Body of pancreas (tissue), 4 donors: ENCODE data around the gene TLDC2. TPM values are rescaled to one million over a fixed set of nuclear protein-coding genes. Genes with fewer than 3 reads are reported as not detected.
A peak's percentile ranks its signal among the peaks of the same experiment; 100 is the strongest.

Experiments
- ATAC-seq: fragments of 150-250 bp; one replicate; pipeline ENCODE4 v1.9.1; 2016
- DNase-seq, 4 donors: peaks; one replicate each; pipeline ENCODE4 v3.0.0-alpha.2; 2019
- H3K27ac ChIP-seq, 4 donors: fragments of 200-600 bp; sonication (generic); 1 replicate in 3 of 4; 2 replicates in 1 of 4; pipeline versions ENCODE4 v1.5.1 to v1.6.1; 2016 to 2019; ENCODE audit warnings: mild to moderate bottlenecking in 1 of 4, mixed read lengths in 1 of 4, moderate library complexity in 1 of 4
- H3K27me3 ChIP-seq, 2 donors: fragments of 200-600 bp; sonication (generic); one replicate each; pipeline ENCODE4 v1.6.0; 2016; ENCODE audit warnings: mild to moderate bottlenecking in 1 of 2
- H3K36me3 ChIP-seq, 2 donors: fragments of 200-600 bp; sonication (generic); replicated peaks in 1 of 2; 2 replicates each; pipeline ENCODE4 v1.5.1; 2016; ENCODE audit warnings: low read depth in 2 of 2; ENCODE audit not compliant: insufficient read depth in 1 of 2
- H3K4me1 ChIP-seq: fragments of 200-600 bp; sonication (generic); one replicate; pipeline ENCODE4 v1.6.0; 2016
- H3K4me3 ChIP-seq, 2 donors: fragments of 200-600 bp; sonication (generic); 1 replicate in 1 of 2; 2 replicates in 1 of 2; pipeline ENCODE4 v1.5.1; 2016 to 2019
- H3K9me3 ChIP-seq, 3 donors: fragments of 200-600 bp; sonication (generic); 1 replicate in 2 of 3; 2 replicates in 1 of 3; pipeline ENCODE4 v1.5.1; 2016
- POLR2A ChIP-seq, 3 donors: fragments of 450-650 bp; IDR thresholded peaks; one replicate each; pipeline ENCODE4 v1.6.1; 2016; ENCODE audit warnings: antibody characterized with exemption in 3 of 3, mild to moderate bottlenecking in 2 of 3
- WGBS, 2 donors: methylation state at CpG; one replicate each; pipeline ENCODE4 v1.1.5; 2017; 5-methylcytosine and 5-hydroxymethylcytosine counted together
- intact Hi-C: fragments of 100-400 bp; cut with DNase I; formaldehyde crosslinking; loops from one replicate; pipeline ENCODE4 v1.15.1; 2023
- total RNA-seq, 2 donors: library from RNA; depleted of rRNA; stranded (reverse); fragments of >200 nt; gene quantifications; one replicate each; pipeline ENCODE4 v1.1.0, GENCODE V29; 2016
- TF ChIP-seq, protein P1 (sequence below), 7 experiments: fragments of 450-650 bp in 4 of 7; fragments of 200-600 bp in 3 of 7; sonication (generic) in 3 of 7; IDR thresholded peaks; one replicate each; pipeline ENCODE4 v1.5.1; 2016 to 2019; ENCODE audit warnings: antibody characterized with exemption in 7 of 7

Gene TLDC2
- total RNA-seq, 2 donors from 2014 or later = not detected

DNA sequence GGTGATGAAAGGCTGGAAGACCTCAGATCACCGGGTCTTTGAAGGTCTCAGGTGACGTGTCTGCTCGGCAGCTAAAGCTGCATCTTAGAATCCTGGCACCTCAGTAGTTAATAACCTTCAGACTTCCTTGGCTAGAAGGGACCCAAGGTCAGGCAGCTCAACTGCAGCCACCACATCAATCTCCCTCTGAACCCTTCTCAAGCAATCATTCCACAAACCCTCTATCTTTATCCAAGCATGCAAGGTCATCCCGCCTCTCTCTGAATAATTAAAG lies 16.7 kb upstream of the TLDC2 start:
- H3K4me1 ChIP-seq = peaks cover 47% of the 10 kb centered on the region
- no peak overlapping the region for H3K4me3 ChIP-seq
- H3K36me3 ChIP-seq = no peaks in the 10 kb centered on the region
- H3K27me3 ChIP-seq = no peaks in the 10 kb centered on the region
- no peaks in the 10 kb centered on the region for H3K9me3 ChIP-seq
- TF ChIP-seq POLR2A (IDR thresholded peaks at IDR 0.05) = no peak
- TF ChIP-seq, protein P1, sequence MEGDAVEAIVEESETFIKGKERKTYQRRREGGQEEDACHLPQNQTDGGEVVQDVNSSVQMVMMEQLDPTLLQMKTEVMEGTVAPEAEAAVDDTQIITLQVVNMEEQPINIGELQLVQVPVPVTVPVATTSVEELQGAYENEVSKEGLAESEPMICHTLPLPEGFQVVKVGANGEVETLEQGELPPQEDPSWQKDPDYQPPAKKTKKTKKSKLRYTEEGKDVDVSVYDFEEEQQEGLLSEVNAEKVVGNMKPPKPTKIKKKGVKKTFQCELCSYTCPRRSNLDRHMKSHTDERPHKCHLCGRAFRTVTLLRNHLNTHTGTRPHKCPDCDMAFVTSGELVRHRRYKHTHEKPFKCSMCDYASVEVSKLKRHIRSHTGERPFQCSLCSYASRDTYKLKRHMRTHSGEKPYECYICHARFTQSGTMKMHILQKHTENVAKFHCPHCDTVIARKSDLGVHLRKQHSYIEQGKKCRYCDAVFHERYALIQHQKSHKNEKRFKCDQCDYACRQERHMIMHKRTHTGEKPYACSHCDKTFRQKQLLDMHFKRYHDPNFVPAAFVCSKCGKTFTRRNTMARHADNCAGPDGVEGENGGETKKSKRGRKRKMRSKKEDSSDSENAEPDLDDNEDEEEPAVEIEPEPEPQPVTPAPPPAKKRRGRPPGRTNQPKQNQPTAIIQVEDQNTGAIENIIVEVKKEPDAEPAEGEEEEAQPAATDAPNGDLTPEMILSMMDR (IDR thresholded peaks at IDR 0.05) = no peak
- 41 to 60% methylated on average over 4 of the region's 4 CpGs for WGBS, 2 donors
- DNase-seq = no peak
- intact Hi-C loops = no loop called here
- no peak for ATAC-seq
- no peak overlapping the region for H3K27ac ChIP-seq

DNA sequence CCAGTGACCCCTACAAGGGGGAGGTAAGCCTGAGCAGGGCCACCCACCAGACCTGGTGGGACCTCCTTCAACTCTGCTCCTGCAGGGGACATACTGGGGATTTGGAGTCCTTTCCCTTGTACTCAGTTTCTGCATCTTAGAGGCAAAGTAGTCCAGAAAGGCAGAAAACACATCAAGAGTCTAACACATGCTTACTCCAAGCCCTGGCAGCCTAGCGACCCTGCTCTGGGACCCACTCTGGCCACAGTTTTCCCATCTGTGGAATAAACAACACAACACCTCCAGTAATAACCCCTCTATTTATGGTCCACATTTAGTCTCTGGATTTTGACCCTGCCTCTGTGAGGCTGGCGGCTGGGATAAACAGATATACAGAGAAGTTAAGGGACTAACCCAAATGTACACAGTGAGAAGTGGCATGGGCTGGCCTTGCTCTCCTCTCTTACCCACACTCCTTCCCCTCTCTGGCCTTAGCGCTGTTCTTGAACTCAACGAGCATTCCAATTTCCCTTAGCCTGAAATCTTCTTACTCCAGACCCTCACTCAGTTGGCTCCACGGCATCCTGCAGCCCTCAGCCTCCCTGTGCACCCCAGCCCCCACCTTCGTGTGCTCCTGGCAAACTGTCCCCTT lies 16.1 kb upstream of the TLDC2 start:
- no peaks in the 10 kb centered on the region for H3K36me3 ChIP-seq
- intact Hi-C loops = no loop called here
- H3K4me1 ChIP-seq = peaks cover 52% of the 10 kb centered on the region
- H3K27ac ChIP-seq = no peak overlapping the region
- WGBS, 2 donors = 56 to 58% methylated on average over 6 of the region's 6 CpGs
- H3K4me3 ChIP-seq = no peak overlapping the region
- H3K9me3 ChIP-seq = no peaks in the 10 kb centered on the region
- DNase-seq = no peak
- no peaks in the 10 kb centered on the region for H3K27me3 ChIP-seq
- no peak for ATAC-seq
- no peak for TF ChIP-seq POLR2A (IDR thresholded peaks at IDR 0.05)
- TF ChIP-seq, protein P1 (IDR thresholded peaks at IDR 0.05) = no peak

DNA sequence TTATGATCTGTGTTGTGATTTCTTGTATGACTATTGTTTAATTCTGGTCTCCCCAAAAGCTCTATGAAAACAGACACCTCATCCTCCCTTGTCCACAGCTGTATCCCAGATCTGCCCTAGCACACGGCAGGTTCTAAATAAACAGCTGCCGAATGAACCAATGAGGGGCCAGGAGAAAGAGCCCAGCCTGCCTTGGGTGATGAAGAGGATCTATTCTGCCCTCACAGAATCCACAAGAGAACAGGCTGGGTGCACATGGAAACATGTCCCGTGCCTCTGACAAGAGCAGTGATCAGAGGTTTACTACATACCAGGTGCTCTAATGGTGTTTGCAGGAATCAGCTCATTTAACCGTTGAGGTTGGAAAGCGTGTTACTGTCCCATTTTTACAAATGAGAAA lies 15.6 kb upstream of the TLDC2 start:
- no peaks in the 10 kb centered on the region for H3K9me3 ChIP-seq
- H3K27me3 ChIP-seq = no peaks in the 10 kb centered on the region
- H3K36me3 ChIP-seq = no peaks in the 10 kb centered on the region
- H3K4me3 ChIP-seq = no peak overlapping the region
- H3K27ac ChIP-seq = no peak overlapping the region
- H3K4me1 ChIP-seq = peaks cover 50% of the 10 kb centered on the region
- ATAC-seq (no peak), DNase-seq (no peak)
- 59 to 69% methylated on average over 5 of the region's 5 CpGs for WGBS, 2 donors
- no peak for TF ChIP-seq POLR2A (IDR thresholded peaks at IDR 0.05)
- intact Hi-C loops = no loop called here

DNA sequence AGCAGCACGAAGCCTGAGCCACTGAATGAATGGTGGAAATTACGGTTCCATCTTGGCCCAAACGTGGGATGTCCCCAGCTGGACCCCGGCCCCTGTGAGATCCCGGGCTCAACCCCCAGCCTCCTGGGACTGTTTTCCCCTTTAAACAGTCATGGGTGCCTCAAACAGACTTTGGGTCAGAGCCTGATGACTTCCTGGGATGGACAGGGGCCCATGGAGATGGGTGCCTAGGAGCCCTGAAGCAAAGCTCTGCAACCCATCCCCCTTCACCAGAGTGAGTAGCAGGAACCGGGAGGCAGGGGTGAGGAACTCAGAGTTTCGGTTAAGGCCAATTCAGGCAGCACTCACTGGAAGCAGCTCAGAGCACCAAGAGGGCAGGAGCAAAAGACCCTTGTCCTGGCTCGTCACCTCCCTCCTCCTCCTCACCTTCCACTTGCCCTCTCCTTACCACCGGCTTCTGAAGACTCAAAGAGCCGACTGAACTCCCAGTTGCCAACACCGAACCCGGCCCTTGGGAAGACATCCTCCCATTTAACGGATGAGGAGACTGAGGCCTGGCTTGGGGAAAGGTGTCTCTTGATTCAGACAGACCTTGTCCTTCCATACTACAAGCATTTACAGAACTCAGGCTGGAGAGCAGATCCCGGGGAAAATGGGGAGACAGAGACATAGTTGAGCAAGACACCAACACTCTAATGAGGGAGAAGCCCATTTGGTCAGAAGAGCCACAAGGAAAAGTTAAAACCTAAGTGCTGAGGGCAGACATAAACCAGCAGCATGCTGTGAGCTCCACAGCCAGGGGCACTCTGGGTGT lies 14.9 kb upstream of the TLDC2 start:
- H3K36me3 ChIP-seq = no peaks in the 10 kb centered on the region
- no peaks in the 10 kb centered on the region for H3K27me3 ChIP-seq
- no peak overlapping the region for H3K4me3 ChIP-seq
- DNase-seq (no peak), ATAC-seq (no peak)
- peaks cover 43% of the 10 kb centered on the region for H3K4me1 ChIP-seq
- TF ChIP-seq, protein P1 (IDR thresholded peaks at IDR 0.05) = no peak
- no peak for TF ChIP-seq POLR2A (IDR thresholded peaks at IDR 0.05)
- 88 to 89% methylated on average over 14 of the region's 14 CpGs for WGBS, 2 donors
- intact Hi-C loops = no loop called here
- H3K27ac ChIP-seq = peak overlapping the region in 2 of 4 donors; percentile 44 to 60
- no peaks in the 10 kb centered on the region for H3K9me3 ChIP-seq

DNA sequence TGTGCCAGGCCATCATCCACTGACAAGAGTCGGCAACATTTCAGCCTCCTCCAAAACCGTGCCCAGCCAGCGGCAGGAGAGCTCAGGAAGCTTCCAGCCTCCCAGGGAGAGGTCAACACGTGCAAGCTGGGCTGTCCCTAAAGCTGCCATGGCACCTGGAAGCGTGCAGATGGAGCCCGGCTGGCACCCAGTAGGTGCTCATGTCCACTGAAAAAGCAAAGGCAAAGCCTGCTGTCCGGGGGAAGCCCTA lies 14.4 kb upstream of the TLDC2 start:
- TF ChIP-seq POLR2A (IDR thresholded peaks at IDR 0.05) = no peak
- TF ChIP-seq, protein P1 (IDR thresholded peaks at IDR 0.05) = no peak
- no peak overlapping the region for H3K4me3 ChIP-seq
- DNase-seq (no peak), ATAC-seq (no peak)
- WGBS, 2 donors = 20 to 54% methylated on average over 2 to 7 of the region's 7 CpGs
- no peaks in the 10 kb centered on the region for H3K9me3 ChIP-seq
- H3K27me3 ChIP-seq = no peaks in the 10 kb centered on the region
- peak overlapping the region in 3 of 4 donors; percentile 32 to 60 (median 44) for H3K27ac ChIP-seq
- peaks cover 40% of the 10 kb centered on the region for H3K4me1 ChIP-seq
- intact Hi-C loops = no loop called here
- H3K36me3 ChIP-seq = no peaks in the 10 kb centered on the region
